Cardiac septum (tissue), 1 donor: ENCODE data around the gene PAM. TPM values are rescaled to one million over a fixed set of nuclear protein-coding genes. Genes with fewer than 3 reads are reported as not detected.

Source experiments
- DNase-seq: peaks from one replicate; pipeline ENCODE4 v3.0.0-alpha.2; 2020; ENCODE audit warnings: low spot score
- intact Hi-C: fragments of 100-400 bp; cut with DNase I; formaldehyde crosslinking; loops from one replicate; pipeline ENCODE4 v1.14.0; 2022
- total RNA-seq: library from RNA; stranded (reverse); fragmentation: NEBNext Ultra II Directional; extraction: Animal tissue kit (Norgen Biotek cat#: 25700); gene quantifications from one replicate; pipeline ENCODE4 v1.2.1, GENCODE V29; 2021
- donor health status: DM: no; HTN: no; CAD: no.

Gene PAM
- total RNA-seq, 1 donor from 2014 or later = 1,080 TPM

- intact Hi-C loops = no loop called here
- no peak for DNase-seq
These were observed 85.9 kb downstream of the PAM start for GRCh38 chr5:102841021-102841420.

- DNase-seq = no peak
- intact Hi-C loops = no loop called here
These were observed 88.9 kb downstream of the PAM start for GRCh38 chr5:102843997-102844396.

GRCh38 chr5:102845041-102845440, 89.9 kb downstream of the PAM start:
- intact Hi-C loops = no loop called here
- no peak for DNase-seq

- intact Hi-C loops = no loop called here
- no peak for DNase-seq
These were observed 95.4 kb downstream of the PAM start for GRCh38 chr5:102850503-102850902.

GRCh38 chr5:102853680-102854079, 98.6 kb downstream of the PAM start:
- no peak for DNase-seq
- intact Hi-C loops = no loop called here

- DNase-seq = no peak
- intact Hi-C loops = no loop called here
These were observed 100.7 kb downstream of the PAM start for GRCh38 chr5:102855681-102856388.

- intact Hi-C loops = no loop called here
- no peak for DNase-seq
These were observed 101.3 kb downstream of the PAM start for GRCh38 chr5:102856389-102856777.

GRCh38 chr5:102857076-102857818, 102.1 kb downstream of the PAM start:
- DNase-seq = no peak
- intact Hi-C loops = no loop called here

- DNase-seq = no peak
- intact Hi-C loops = no loop called here
These were observed 103.1 kb downstream of the PAM start for GRCh38 chr5:102858221-102858620.

GRCh38 chr5:102858808-102859207, 103.7 kb downstream of the PAM start:
- no peak for DNase-seq
- intact Hi-C loops = no loop called here

- DNase-seq = no peak
- intact Hi-C loops = no loop called here
These were observed 104.9 kb downstream of the PAM start for GRCh38 chr5:102860035-102860434.

- intact Hi-C loops = no loop called here
- DNase-seq = no peak
These were observed 108.0 kb downstream of the PAM start for GRCh38 chr5:102863058-102863457.

GRCh38 chr5:102863764-102864560, 108.9 kb downstream of the PAM start:
- DNase-seq = no peak
- intact Hi-C loops = no loop called here

- intact Hi-C loops = loop anchor here (5.0 kb wide), 4 partner anchors 47 to 92 kb away; no protein-coding TSS in a partner anchor
- no peak for DNase-seq
These were observed 110.0 kb downstream of the PAM start for GRCh38 chr5:102865171-102865509.

GRCh38 chr5:102865510-102866236, 110.6 kb downstream of the PAM start:
- intact Hi-C loops = loop anchor here (1.0 to 5.0 kb wide), 5 partner anchors 47 to 110 kb away; partner anchors contain the start of gene PAM

GRCh38 chr5:102866237-102866600, 111.1 kb downstream of the PAM start:
- intact Hi-C loops = loop anchor here (1.0 to 5.0 kb wide), 5 partner anchors 46 to 111 kb away; partner anchors contain the start of gene PAM
- DNase-seq = no peak

More at GRCh38 chr5:102865510-102866236, 110.6 kb downstream of the PAM start:
- peak; percentile 92 for DNase-seq

GRCh38 chr5:102867992-102868662, 113.0 kb downstream of the PAM start:
- intact Hi-C loops = loop anchor here (5.0 kb wide), 4 partner anchors 44 to 89 kb away; no protein-coding TSS in a partner anchor
- DNase-seq = no peak

GRCh38 chr5:102869230-102869629, 114.1 kb downstream of the PAM start:
- no peak for DNase-seq
- intact Hi-C loops = loop anchor here (5.0 kb wide), 4 partner anchors 43 to 88 kb away; no protein-coding TSS in a partner anchor

GRCh38 chr5:102873379-102873932, 118.4 kb downstream of the PAM start:
- no peak for DNase-seq

More at GRCh38 chr5:102873379-102873932, 118.4 kb downstream of the PAM start:
- intact Hi-C loops = no loop called here
